HG02970 (cell line): Measurements from ENCODE around the gene TNRC6B.
"Not testable (repeated sequence)": the region's sequence is repeated elsewhere in the genome, so short reads cannot be mapped to it uniquely, and the experiment has no call there.

ENCODE experiments used
- ATAC-seq: cut with Tn5 transposase; IDR thresholded peaks from one replicate; pipeline ENCODE4 v1.9.1; 2021; ENCODE audit warnings: mild to moderate bottlenecking, moderate library complexity, moderate number of reproducible peaks; ENCODE audit not compliant: unreplicated experiment, low FRiP score

TNRC6B gene

GRCh38 chr22:40211476-40212054, 33.8 kb downstream of the TNRC6B start:
- ATAC-seq = no peak

GRCh38 chr22:40212121-40212520, 34.4 kb downstream of the TNRC6B start:
- no peak for ATAC-seq

- ATAC-seq = no peak
Observed at GRCh38 chr22:40213478-40213877, 35.8 kb downstream of the TNRC6B start.

- no peak for ATAC-seq
Observed at GRCh38 chr22:40215266-40215665, 37.5 kb downstream of the TNRC6B start.

GRCh38 chr22:40216041-40216756, 38.5 kb downstream of the TNRC6B start:
- no peak for ATAC-seq

- ATAC-seq = no peak
Observed at GRCh38 chr22:40218152-40218551, 40.4 kb downstream of the TNRC6B start.

- no peak for ATAC-seq
Observed at GRCh38 chr22:40218723-40219294, 41.1 kb downstream of the TNRC6B start.

- no peak for ATAC-seq
Observed at GRCh38 chr22:40220316-40221054, 42.8 kb downstream of the TNRC6B start.

- ATAC-seq = no peak
Observed at GRCh38 chr22:40221055-40221414, 43.3 kb downstream of the TNRC6B start.

GRCh38 chr22:40222979-40223378, 45.3 kb downstream of the TNRC6B start:
- not testable (repeated sequence) for ATAC-seq

GRCh38 chr22:40224702-40225101, 47.0 kb downstream of the TNRC6B start:
- no peak for ATAC-seq

- no peak for ATAC-seq
Observed at GRCh38 chr22:40226620-40227019, 48.9 kb downstream of the TNRC6B start.

GRCh38 chr22:40231618-40232313, 54.0 kb downstream of the TNRC6B start:
- ATAC-seq = no peak

GRCh38 chr22:40232624-40233023, 54.9 kb downstream of the TNRC6B start:
- ATAC-seq = no peak

- ATAC-seq = no peak
Observed at GRCh38 chr22:40233886-40234285, 56.2 kb downstream of the TNRC6B start.

- ATAC-seq = no peak
Observed at GRCh38 chr22:40234658-40235057, 56.9 kb downstream of the TNRC6B start.

- ATAC-seq = no peak
Observed at GRCh38 chr22:40235308-40235707, 57.6 kb downstream of the TNRC6B start.

- ATAC-seq = no peak
Observed at GRCh38 chr22:40236131-40236665, 58.5 kb downstream of the TNRC6B start.

- no peak for ATAC-seq
Observed at GRCh38 chr22:40237241-40237640, 59.5 kb downstream of the TNRC6B start.

GRCh38 chr22:40237788-40238424, 60.2 kb downstream of the TNRC6B start:
- ATAC-seq = no peak
